Measurements from ENCODE around the gene CCDC142.

CCDC142 gene

DNA sequence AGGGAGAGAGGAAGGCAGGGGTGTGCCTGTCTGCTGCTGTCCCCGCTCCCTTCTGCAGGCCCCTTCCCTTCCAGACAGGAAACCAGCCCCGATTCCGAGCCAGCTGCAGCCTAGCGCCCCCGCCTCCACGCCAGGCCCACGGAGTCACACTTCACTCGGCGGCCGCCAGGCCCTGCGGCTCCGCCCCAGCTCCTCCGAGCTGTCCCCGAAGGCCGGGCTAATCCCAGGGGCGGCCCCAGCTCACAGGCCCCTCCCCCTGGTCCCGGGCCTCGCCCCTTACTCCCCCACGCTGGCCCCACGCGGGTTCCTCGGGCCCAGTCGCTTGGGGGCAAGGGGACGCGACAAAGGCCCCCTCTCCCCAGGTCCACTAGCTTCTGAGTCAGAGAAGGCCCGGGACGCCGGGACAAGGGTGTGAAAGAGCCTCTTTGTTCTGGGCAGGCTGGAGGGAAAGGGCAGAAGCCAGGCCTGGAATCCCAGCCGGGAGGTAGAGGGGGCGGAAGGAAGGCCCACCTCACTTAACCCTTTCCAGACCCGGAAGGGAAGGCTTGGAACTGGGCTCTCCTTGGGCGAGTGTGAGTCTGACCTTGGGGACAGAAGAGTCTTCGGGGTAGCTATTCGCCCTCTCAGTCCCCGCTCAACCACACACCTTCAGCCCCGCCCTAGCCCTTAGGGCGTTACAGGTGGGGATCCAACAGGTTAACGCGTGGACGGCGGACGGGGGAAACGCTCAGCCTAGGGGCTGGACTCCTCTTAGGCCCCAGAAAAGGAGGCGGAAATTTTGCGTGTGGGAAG, 42.2 kb downstream of the CCDC142 start:
- peak; percentile 29 for DNase-seq

GRCh38 chr2:74439803-74440377, 42.9 kb downstream of the CCDC142 start:
- DNase-seq = no peak

DNA sequence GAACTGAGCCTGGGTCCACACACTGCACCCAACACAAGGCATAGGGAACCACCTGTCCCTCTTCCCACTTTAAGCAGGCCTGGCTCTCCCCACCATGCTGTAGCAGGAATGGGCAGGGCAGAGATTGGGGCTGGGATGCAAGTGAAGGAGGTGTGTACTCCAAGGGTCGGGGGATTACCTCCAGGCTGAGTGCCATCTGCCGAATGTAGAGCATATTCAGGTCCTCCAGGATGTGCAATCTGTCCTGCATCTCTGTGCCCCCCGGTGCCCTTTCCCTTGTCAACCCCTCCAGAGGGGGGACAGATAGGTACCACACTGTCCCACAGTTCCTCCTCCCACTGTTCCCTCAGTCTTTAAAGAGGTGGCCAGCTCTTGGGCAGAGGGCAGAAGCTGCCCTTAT, 43.4 kb downstream of the CCDC142 start:
- DNase-seq = no peak

GRCh38 chr2:74438248-74438647, 44.5 kb downstream of the CCDC142 start:
- DNase-seq = no peak

- no peak for DNase-seq
These were observed 45.7 kb downstream of the CCDC142 start for GRCh38 chr2:74436848-74437695.

- no peak for DNase-seq
These were observed 46.5 kb downstream of the CCDC142 start for GRCh38 chr2:74436111-74436805.

- no peak for DNase-seq
These were observed 52.3 kb downstream of the CCDC142 start for GRCh38 chr2:74430502-74430901.

GRCh38 chr2:74429487-74430451, 53.0 kb downstream of the CCDC142 start:
- DNase-seq = no peak

DNA sequence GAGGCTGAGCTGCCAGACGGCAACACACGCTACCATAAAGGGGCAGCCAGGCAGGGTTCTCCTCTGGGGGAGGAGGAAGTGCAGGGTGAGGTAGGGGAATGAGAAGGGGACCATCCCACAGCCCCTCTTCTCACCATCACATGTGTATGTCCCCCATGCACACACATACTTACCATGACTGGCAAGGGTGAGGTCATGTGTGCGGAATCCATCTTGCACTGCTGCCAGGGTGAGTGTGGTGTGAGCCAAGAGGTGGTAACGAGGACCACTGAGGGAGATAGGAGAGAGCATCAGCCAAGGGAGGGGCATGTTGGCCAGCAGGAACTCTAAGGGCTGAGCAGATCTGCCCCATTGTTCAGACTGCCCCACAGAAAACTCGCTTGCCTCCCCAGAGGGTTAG, 54.1 kb downstream of the CCDC142 start:
- DNase-seq = no peak

- no peak for DNase-seq
These were observed 55.2 kb downstream of the CCDC142 start for GRCh38 chr2:74427551-74427950.

DNA sequence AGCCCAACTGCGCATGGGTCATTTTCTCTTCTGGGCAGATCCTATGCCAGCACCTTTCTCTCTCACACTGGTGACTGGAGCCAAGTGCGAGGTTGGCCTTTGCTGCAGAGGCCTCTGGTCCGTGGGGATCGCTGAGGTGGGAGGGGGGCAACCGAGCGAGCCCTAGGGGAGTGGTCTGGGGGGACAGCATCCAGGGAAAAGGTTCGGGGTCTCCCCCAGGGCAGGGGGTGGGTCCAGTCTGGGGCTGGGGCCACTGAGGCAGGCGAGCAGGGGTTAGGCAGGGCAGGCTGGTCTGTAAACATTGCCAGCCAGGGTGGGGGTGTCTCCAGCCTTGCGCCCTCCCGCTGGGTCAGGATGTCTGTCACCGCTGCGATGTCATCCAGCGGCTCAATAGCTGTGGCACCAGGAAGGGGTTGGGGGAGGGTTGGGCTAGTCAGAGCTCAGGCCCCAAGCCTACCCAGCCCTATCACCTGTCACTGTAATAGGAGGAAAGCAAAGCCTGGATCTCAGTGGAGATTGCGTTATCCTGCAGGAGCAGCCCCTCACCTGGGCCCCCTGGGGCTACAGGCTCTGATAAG, 56.5 kb downstream of the CCDC142 start:
- no peak for DNase-seq

DNA sequence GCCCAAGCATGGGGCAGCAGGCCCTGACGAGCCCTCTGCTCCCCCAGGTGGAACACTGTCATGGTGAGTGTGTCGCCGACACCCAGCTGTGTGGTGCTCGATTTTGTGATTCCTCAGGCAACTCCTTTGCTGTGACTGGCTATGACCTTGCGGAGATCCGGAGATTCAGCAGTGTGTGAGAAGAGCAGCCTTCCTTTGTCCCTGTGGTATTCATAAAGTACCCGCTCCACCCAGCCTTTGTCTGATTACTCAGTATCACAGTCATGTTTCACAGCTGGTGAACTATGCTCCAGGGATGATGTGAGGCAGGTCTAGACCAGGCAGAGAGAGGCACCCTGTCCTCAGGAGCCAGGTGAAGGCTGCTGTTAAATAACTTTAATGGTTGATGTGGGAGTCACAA, 57.3 kb downstream of the CCDC142 start:
- DNase-seq = no peak

GRCh38 chr2:74424995-74425406, 57.8 kb downstream of the CCDC142 start:
- DNase-seq = no peak

- no peak for DNase-seq
These were observed 58.4 kb downstream of the CCDC142 start for GRCh38 chr2:74424139-74424992.

Measured in activated gamma-delta T cell (primary cell).